Calu3 (cell line): ENCODE results near the gene RANBP3L. TPM values are rescaled to one million over a fixed set of nuclear protein-coding genes. Genes with fewer than 3 reads are reported as not detected.

ENCODE experiments used
- BruUV-seq: library from RNA; stranded (reverse); fragments of 400-500 nt; replicated peaks from 2 replicates; lab custom pipeline; 2021; lab: Mats Ljungman, UMichigan
- CTCF ChIA-PET: fragments of 300-600 bp; sonication (Branson Sonifier 250); formaldehyde crosslinking; loops from one replicate; lab custom pipeline; 2022; ENCODE audit warnings: antibody characterized with exemption; lab: Charles Lee
- DNase-seq: peaks from one replicate; pipeline ENCODE4 v3.0.0; 2022
- H3K27ac Mint-ChIP-seq: one replicate; pipeline ENCODE4 v1.8.0; 2022; ENCODE audit warnings: mixed read lengths; ENCODE audit not compliant: unreplicated experiment
- H3K27me3 Mint-ChIP-seq: one replicate; pipeline ENCODE4 v1.8.0; 2022; ENCODE audit warnings: mixed read lengths; ENCODE audit not compliant: unreplicated experiment
- H3K36me3 Mint-ChIP-seq: one replicate; pipeline ENCODE4 v1.8.0; 2022; ENCODE audit warnings: mild to moderate bottlenecking, moderate library complexity, mixed read lengths; ENCODE audit not compliant: insufficient read depth, unreplicated experiment
- H3K4me1 Mint-ChIP-seq: one replicate; pipeline ENCODE4 v1.8.0; 2022; ENCODE audit warnings: mild to moderate bottlenecking, low read depth, mixed read lengths; ENCODE audit not compliant: unreplicated experiment
- H3K4me3 Mint-ChIP-seq: one replicate; pipeline ENCODE4 v1.8.0; 2022; ENCODE audit warnings: mild to moderate bottlenecking, low read depth, moderate library complexity, mixed read lengths; ENCODE audit not compliant: unreplicated experiment
- H3K9me3 Mint-ChIP-seq: one replicate; pipeline ENCODE4 v1.8.0; 2022; ENCODE audit warnings: low read depth, mixed read lengths; ENCODE audit not compliant: unreplicated experiment
- CTCF ChIP-seq: fragments of 200-600 bp; IDR thresholded peaks from one replicate; pipeline ENCODE4 v1.8.0; 2022; ENCODE audit warnings: antibody characterized with exemption; ENCODE audit not compliant: unreplicated experiment
- intact Hi-C: fragments of 100-400 bp; cut with micrococcal nuclease; formaldehyde crosslinking; loops from one replicate; pipeline ENCODE4 v1.10.0; 2022; ENCODE audit not compliant: unreplicated experiment
- total RNA-seq: library from RNA; stranded (reverse); gene quantifications from 2 replicates; pipeline ENCODE4 v1.2.3, GENCODE V29; 2022

The RANBP3L gene
- total RNA-seq, 1 experiment from 2014 or later: not detected

GRCh38 chr5:36215910-36216309 lies 85.8 kb downstream of the RANBP3L start:
- no TSS peak for BruUV-seq
- DNase-seq: no peak
- Mint-ChIP-seq H3K4me3 (no peak overlapping the region), H3K9me3 (no peaks in the 10 kb centered on the region), H3K27me3 (no peaks in the 10 kb centered on the region), H3K36me3 (no peaks in the 10 kb centered on the region), H3K27ac (no peak overlapping the region), H3K4me1 (no peaks in the 10 kb centered on the region)
- CTCF ChIA-PET: no interaction called here
- TF ChIP-seq CTCF: no peak
- intact Hi-C loops: no loop called here

- no peak overlapping the region for H3K27ac Mint-ChIP-seq
- no peaks in the 10 kb centered on the region for H3K4me1 Mint-ChIP-seq
- CTCF ChIA-PET: no interaction called here
- no peaks in the 10 kb centered on the region for H3K9me3 Mint-ChIP-seq
- intact Hi-C loops: no loop called here
- no peak for TF ChIP-seq CTCF
- no peaks in the 10 kb centered on the region for H3K36me3 Mint-ChIP-seq
- no peak for DNase-seq
- H3K4me3 Mint-ChIP-seq: no peak overlapping the region
- no peaks in the 10 kb centered on the region for H3K27me3 Mint-ChIP-seq
- no TSS peak for BruUV-seq
Observed at GRCh38 chr5:36214436-36214835, 87.3 kb downstream of the RANBP3L start.

- no peaks in the 10 kb centered on the region for H3K27me3 Mint-ChIP-seq
- H3K9me3 Mint-ChIP-seq: no peaks in the 10 kb centered on the region
- no peak for DNase-seq
- no peak overlapping the region for H3K4me3 Mint-ChIP-seq
- CTCF ChIA-PET: no interaction called here
- BruUV-seq: no TSS peak
- intact Hi-C loops: no loop called here
- no peak for TF ChIP-seq CTCF
- peaks cover 7% of the 10 kb centered on the region for H3K36me3 Mint-ChIP-seq
- no peaks in the 10 kb centered on the region for H3K4me1 Mint-ChIP-seq
- no peak overlapping the region for H3K27ac Mint-ChIP-seq
Observed at GRCh38 chr5:36209664-36210063, 92.0 kb downstream of the RANBP3L start.

- H3K27ac Mint-ChIP-seq: no peak overlapping the region
- CTCF ChIA-PET: no interaction called here
- no peak overlapping the region for H3K4me3 Mint-ChIP-seq
- no peaks in the 10 kb centered on the region for H3K27me3 Mint-ChIP-seq
- TF ChIP-seq CTCF: no peak
- intact Hi-C loops: no loop called here
- no peak for DNase-seq
- H3K4me1 Mint-ChIP-seq: no peaks in the 10 kb centered on the region
- H3K36me3 Mint-ChIP-seq: peaks cover 7% of the 10 kb centered on the region
- no peaks in the 10 kb centered on the region for H3K9me3 Mint-ChIP-seq
- no TSS peak for BruUV-seq
Observed at GRCh38 chr5:36208786-36209185, 92.9 kb downstream of the RANBP3L start.
